DMS53 (cell line): ENCODE data around the gene IL27RA.
"Not testable (repeated sequence)": the region's sequence is repeated elsewhere in the genome, so short reads cannot be mapped to it uniquely, and the experiment has no call there.

ENCODE experiments used
- DNase-seq: peaks from one replicate; lab custom pipeline; 2025; lab: John Stamatoyannopoulos, UW

The IL27RA gene

DNA sequence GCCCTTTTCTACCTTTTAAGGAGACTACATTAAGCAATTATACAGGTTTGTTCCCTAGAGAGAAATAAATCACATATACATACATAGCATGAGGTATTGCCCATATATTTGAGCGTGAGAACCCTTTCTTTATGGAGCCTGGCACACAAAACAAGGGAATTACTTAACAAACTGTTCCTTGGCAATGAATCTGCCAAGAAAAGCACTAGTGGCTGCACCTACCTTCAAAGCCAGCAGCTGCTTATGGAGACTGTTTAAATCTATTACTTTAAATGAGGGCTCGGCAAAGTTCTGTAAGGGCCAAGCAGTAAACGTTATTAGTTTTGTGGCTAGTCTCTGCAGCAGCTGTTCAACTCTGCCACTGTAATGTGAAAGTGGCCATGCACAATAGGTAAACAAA lies 32.5 kb upstream of the IL27RA start:
- DNase-seq = no peak

DNA sequence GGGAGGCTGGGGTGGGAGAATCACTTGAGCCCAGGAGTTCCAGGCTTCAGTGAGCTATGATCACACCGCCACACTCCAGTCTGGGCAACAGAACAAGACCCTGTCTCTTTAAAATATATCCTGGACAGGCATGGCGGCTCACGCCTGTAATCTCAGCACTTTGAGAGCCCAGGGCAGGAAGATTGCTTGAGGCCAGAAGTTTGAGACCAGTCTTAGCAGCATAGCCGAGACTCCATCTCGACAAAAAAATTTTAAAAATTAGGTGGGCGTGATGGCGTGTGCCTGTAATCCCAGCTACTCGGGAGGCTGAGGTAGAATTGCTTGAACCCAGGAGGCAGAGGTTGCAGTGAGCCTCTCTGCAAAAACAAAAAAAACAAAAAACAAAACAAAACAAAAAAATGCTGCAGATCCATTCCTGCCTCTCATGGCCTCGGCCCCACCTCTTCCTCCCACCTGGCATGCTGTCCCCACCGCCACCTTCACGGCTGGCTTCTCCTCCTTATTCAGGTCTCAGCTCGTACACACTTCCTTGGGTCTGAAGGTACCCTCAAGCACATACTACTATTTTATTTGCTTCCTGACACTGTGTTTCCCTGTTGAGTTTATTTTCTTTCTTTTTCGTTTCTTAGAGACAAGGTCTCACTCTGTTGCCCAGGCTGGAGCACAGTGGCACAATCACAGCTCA lies 30.7 kb upstream of the IL27RA start:
- no peak for DNase-seq

DNA sequence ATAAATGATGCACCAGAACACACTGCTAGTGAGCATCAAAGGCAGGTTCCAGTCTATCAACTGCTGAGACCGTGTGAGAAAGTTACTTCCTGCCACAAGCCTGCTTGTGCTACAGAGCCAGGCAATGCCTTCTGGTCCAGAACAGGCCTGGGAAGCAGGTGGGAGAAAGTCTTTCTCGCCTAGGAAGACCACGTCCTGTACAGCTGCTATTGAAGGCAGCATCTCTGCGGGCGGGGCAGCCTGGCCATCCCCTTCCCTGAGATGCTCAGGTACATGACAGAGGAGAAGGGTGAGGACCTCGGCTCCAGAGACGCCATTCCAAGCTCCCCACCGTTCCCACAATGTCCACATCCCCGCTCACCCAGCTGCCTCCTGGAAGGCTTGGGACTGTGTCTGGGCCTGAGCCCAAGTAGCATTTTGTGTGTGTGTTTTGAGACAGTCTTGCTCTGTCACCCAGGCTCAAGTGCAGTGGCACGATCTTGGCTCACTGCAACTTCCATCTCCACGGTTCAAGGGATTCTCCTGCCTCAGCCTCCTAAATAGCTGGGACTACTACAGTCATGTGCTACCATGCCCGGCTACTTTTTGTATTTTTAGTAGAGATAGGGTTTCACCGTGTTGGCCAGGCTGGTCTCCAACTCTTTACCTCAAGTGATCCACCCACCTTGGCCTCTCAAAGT lies 28.9 kb upstream of the IL27RA start:
- DNase-seq = no peak

DNA sequence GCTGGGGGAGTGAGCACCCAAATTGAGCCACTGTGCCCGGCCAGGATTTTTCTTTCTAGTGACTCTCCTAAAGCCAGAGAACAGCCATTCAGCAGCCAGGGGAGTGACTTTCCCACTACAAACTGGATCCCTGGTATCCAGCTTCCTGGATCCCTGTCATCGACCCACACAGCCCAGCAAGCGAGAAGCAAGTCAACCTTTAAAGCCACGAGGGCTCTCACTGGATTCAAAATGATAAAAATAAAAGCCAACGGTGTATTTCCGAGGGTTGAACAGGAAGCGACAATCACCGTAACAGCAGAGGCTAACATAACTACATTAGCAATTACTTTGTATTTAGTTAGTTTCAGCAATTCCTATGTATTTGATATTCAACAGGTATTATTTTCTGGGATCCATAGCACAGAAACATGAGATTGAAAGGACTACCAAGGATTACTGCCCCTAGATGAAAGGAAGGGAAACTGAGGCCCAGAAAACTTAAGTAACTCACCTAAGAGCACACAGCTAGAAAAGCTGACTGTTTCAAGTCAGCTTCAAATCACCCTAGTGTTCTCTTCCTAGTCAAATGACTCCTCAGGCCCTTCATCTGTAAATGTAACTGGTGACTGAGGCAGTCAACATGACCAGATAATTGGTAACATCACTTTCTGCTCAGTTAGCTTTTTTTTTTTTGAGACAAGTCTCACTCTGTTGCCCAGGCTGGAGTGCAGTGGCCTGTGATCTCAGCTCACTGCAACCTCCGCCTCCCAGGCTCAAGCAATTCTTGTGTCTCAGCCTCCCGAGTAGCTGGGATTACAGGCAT lies 28.1 kb upstream of the IL27RA start:
- no peak for DNase-seq

DNA sequence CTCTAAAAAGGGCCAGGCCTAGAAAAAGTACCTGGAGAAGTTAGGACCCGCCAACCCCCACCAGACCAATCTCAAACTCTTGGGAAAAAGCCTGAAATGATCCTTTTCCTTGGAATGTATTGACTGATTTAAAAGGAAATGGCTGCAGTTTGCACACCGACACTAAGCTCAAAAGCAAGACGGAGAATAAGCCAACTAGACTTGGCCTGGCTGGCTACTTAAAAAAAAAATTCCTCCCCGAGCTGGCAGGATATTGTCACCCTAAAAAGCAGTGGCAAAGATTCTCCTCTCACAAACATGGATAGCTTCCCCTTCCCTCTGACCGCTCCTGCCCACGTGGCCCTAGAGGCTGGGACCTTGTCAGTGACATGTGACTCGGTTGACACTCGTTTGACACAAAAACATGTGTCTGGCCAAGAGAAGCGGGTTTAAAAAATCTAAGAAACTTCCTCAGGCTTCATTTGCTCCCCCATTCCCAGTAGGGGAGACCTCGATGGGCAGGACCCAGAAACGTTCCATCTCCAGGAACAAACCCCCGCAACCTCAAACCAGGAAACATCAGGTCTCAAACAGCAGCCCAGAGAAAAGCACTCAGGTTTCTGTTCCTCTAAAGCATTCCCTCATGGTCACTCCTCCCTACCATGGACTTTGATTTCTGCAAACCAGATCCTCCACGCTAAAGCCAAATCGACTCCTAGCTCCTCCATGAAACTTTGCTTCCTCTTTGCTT lies 26.8 kb upstream of the IL27RA start:
- peak; percentile 35 for DNase-seq

DNA sequence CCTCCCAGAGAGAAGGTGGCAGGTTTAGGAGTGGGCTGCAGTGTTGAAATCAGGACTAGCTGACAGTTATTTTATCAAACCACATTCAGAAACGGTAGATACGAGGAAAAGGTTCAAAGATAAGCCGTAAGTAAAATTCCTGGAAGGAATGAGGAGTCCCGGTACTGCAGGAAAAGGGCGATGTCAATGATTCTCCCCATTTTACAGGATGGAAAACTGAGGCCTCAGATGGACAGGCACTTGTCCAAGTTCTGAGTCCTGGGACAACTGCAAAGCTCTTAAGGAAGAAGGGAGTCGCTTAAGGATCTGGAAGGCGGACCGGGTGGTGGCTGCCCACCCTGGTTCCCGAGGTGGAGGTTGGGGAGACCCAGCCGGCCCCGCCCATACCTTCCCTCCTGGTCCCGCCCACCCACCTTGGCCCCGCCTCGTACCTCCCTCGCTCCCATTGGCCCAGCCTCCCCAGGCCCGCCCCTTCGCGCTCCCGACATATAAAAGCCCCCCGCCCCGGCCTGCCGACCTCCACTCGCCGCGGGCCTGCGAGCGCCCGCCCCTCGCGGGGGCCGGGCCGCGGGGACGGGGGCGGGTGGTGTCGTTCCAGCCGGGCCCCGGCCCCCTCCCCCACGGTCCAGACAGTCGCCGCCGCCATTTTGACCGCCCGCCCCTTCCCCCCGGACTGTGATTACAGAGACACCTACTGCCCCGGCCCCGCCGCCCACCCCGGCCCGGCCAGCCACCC lies 26.0 kb upstream of the IL27RA start:
- DNase-seq = peak; percentile 87

DNA sequence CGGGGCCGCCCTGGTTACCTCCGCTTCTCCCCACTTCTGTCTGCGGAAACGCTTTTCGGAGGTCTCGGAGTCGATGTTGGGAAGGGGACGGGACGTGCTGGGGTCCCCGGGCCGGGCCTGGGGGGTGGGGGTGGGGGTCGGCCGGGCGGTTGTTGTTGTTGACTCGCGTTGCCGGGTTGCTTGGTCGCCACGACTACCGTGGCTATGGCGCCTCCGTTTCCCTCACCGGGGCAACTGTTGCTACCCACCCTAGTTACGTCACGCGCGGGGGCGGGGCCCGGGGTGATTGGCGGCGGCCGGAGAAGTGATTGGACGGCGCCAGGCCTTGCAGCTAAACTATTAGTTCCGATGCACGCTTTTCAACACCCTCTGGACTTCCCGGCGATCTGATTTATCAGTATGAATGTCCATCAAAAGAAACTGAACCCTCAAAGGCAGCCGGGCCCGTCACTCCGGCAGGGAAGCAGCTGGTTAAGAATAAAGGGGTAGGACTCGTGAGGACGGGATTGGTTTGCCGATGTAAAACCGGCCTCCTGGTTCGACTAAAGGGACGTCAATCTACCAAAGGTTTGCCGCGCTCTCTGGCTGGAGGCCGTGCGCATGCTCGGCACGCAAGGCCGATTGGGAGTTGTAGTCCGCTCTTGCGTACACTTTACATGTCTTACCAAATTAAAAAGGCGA lies 25.3 kb upstream of the IL27RA start, which contains the start of gene RFX1:
RFX1 (minus strand) TSS at position 236 of the 681 bp plus-strand sequence. CDS start 12,477 bp downstream, outside the sequence.
- peak; percentile 99 for DNase-seq

DNA sequence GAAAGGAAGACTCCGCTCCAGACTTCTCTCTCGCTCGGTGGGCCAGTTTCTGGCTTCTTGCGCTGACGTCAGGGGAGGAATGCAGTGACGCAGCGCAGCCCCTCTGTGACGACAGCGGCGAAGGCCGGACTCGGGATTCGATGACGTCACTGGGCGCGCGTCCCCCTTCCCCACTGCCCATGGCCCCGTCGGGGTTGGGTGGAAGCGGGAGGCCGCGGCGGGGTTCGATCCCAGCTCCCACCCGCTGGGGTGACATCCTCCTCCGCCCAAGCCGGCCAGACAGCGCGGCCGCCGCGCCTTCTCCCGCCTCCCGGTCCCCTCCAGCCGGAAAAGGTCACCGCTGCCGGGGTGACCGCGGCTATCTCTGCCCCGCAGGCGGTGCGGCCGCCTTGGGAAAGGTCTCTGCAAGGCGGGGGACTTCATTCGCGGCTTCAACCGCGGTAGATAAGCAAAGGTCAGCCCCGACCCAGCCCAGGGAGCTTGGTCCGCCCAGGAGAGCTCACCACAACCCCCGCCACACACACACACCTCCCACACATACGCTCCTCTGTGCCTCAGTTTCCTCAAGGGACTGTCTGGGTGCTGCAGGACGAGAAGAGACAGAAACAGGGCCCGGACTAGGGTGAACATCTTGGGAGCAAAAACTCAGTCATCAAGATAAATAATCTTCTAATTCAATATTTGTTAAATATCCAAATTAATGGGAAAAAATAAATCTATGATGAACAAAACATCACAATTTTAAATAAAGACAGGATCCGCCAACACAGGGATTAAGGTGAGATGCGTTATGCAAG lies 24.6 kb upstream of the IL27RA start:
- no peak for DNase-seq

DNA sequence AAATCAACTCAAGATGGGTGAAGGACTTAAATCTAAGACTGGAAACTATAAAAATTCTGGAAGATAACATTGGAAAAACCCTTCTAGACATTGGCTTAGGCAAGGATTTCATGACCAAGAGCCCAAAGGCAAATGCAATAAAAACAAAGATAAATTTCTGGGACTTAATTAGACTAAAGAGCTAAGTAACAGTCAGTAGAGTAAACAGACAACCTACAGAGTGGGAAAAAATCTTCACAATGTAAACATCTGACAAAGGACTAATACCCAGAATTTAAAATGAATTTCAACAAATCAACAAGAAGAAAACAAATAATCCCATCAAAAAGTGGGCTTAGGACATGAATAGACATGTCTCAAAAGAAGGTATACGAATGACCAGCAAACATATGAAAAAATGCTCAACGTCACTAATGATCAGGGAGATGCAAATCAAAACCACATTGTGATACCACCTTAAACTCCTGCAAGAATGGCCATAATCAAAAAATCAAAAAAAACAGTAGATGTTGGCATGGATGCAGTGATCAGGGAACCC lies 19.1 kb upstream of the IL27RA start:
- no peak for DNase-seq

DNA sequence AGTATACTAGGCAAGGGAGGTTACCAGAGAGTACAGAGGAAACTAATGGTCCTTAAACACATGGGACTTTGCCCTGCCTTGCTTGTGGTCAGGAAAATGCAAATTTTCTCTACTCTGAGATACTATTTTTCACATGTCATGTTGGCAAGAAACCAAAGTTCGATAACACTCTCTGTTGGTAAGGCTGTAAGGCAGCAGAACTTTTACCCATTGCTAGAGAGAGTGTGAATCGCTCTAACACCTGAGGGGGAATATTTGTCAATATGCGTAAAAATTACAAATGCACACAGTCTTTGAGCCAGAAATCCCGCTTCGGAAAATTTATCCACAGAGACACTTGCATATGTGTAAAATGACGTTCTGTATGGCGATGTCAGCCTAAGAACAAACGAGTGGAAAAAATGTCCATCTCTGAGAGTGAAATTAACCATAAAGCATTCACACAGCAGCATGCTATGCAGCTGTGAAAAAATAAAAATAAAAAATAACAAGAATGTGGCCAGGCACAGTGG lies 16.0 kb upstream of the IL27RA start:
- no peak for DNase-seq

DNA sequence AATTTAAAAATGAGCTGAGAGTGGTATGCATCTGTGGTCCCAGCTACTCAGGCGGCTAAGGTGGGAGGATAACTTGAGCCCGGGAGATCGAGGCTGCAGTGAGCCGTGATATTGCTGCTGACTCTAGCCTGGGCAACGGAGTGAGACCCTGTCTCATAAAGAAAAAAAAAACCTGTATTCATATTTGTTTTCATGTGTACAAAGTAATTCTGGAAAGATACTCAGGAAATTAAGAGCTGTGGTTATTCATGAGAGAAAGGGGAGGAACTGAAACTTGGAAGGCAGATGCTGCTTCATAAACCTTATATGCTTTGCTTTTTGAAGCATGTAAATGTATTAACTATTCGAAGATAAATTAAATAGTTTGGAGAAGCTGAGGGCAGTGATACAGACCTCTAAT lies 12.5 kb upstream of the IL27RA start:
- DNase-seq = no peak

DNA sequence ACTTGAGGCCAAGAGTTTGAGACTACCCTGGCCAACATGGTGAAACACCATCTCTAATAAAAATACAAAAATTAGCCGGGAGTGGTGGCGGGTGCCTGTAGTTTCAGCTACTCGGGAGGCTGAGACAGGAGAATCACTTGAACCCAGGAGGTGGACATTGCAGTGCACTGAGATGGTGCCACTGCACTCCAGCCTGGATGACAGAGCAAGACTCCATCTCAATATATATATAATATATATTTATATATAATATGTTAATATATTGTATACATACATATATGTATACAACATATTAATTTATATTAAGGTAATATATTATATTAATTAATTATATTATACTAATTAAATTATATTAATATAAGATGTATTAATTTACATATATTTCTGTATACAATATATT lies 11.8 kb upstream of the IL27RA start:
- not testable (repeated sequence) for DNase-seq

DNA sequence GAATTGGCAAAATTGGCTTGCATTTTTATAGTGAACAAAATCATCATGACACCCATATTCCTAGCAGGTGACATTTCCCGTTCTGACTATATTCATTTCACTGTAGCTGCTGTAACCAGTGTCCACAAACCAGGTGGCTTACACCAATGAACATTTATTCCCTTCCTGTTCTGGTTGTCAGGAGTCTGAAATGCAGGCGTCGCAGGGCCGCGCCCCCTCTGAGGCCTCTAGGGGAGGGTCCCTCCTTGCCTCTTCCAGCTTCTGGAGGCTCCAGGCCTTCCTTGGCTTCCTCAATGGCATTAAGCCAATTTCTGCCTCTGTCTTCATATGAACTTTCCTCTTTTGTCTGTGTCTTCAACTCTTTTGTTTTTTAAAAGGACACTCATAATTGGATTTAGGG lies 10.1 kb upstream of the IL27RA start:
- DNase-seq = peak; percentile 16

DNA sequence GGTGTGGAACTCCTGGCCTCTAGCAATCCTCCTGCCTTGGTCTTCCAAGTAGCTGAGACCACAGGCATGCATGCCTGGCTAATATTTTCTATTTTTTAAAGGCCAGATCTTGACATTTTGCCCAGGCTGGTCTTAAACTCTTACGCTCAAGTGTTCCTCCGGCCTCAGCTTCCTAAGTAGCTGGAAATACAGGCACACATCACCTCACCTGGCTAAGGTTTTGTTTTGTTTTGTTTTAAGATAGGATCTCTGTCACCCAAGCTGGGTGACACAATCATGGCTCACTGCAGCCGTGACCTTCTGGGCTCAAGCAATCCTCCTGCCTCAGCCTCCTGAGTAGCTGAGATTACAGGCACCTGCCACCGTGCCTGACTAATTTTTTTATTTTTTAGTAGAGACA lies 9.1 kb upstream of the IL27RA start:
- DNase-seq = no peak

DNA sequence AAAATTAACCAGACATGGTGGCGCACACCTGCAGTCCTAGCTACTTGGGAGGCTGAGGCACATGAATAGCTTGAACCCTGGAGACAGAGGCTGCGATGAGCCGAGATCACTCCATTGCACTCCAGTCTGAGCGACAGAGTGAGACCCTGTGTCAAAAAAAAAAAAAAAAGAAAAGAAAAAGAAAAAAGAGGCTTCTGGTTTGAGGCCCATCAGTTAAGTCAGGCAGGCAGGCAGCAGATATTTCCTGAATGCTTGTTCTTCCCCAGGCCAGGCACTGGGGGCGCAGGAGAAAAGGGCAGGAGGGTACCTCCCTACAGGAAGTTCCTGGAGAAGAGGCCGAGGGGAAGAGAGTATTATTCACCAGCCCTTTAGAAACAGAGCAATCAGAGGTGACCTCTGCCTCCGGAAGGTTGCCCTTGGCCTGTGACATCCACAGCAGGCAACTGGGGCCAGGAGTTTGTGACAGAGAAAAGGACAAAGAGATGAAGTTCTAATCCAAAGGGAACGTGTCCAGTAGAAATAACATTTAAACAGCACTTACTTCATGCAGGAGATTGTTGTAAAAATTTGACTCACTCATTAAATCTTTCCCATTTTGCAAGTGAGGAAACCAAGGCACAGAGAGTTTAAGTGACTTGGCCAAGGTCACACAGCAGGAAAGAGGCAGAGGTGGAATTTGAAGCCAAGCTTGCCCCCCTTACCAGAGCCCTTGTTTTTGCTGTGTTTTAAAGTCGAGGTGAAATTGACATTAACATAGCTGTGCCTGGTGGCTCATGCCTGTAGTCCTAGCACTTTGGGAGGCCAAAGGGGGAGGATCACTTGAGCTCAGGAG lies 7.9 kb upstream of the IL27RA start:
- DNase-seq = peak; percentile 85

DNA sequence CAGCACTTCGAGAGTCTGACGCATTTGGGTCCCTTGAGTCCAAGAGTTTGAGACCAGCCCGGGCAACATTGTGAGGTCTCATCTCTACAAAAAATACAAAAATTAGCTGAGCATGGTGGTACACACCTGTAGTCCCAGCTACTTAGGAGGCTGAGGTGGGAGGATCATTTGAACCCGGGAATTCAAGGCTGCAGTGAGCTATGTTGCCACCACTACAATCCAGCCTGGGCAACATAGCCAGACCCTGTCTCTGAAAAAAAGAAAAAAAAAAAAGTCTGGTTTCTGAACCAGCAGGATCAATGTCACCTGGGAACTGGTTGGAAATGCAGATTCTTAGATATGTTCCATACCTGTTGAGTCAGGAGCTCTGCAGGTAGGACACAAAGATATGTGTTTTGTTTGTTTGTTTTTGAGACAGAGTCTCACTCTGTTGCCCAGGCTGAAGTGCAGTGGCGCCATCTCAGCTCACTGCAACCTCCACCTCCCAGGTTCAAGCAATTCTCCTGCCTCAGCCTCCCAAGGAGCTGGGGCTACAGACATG lies 4.8 kb upstream of the IL27RA start:
- not testable (repeated sequence) for DNase-seq

DNA sequence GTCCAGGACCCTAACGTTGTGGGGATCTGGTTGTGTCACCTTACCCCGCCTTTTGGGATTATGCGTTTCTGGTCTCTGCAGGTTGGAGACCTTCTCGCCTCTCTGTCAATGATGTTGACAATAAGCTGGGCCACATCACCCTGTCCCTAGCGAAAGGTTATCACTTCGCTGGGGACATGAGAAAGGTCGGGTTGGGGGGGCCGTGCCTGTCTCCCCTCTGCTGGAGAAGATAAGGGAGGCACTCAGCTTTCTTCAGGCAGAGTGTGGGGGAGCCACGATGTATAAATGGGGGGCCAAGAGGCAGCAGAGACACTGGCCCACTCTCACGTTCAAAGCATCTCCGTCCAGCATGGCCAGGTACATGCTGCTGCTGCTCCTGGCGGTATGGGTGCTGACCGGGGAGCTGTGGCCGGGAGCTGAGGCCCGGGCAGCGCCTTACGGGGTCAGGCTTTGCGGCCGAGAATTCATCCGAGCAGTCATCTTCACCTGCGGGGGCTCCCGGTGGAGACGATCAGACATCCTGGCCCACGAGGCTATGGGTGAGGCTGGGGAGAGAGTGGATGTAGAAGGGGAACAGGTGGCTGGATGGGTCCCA lies 3.6 kb upstream of the IL27RA start, which contains the start of gene RLN3:
RLN3 (plus strand) TSS at position 293 of the 595 bp plus-strand sequence; CDS start at position 350, 57 bp downstream.
- DNase-seq = no peak

DNA sequence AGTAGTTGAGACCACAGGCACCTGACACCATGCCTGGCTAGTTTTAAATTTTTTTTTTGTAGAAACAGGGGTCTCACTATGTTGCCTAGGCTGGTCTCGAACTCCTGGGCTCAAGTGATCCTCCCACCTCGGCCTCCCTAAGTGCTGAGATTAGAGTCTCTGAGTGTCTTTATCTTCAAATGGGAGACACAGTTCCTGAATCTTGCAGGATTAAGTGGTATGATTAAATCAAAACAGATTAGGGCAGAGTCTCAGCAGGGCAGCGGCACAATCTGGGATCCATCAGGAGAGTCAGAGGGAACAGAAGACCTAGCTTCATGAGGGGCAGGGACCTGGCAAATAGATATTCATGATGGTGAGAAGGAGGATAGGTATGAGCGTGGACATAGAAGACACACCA lies 2.7 kb upstream of the IL27RA start:
- DNase-seq = no peak
